Fibroblast of mammary gland (primary cell): ENCODE data around the gene CACNA2D1.
"Not testable (repeated sequence)": the region's sequence is repeated elsewhere in the genome, so short reads cannot be mapped to it uniquely, and the experiment has no call there.

Experiments
- DNase-seq: peaks from one replicate; pipeline ENCODE4 v3.0.0-alpha.2; 2010; ENCODE audit warnings: low read depth
- H3K4me3 ChIP-seq: 2 replicates; pipeline ENCODE4 v1.5.1; 2011; ENCODE audit warnings: low read depth, mild to moderate bottlenecking, low read length, moderate library complexity; ENCODE audit not compliant: control insufficient read depth
- CTCF ChIP-seq: conservative IDR thresholded peaks from 2 replicates; pipeline ENCODE4 v1.5.1; 2011; ENCODE audit warnings: low read depth, low read length, inconsistent platforms; ENCODE audit not compliant: control insufficient read depth, insufficient read depth

CACNA2D1 gene

GRCh38 chr7:82389876-82390275 is 53.7 kb downstream of the CACNA2D1 start:
- no peak overlapping the region for H3K4me3 ChIP-seq
- peak; percentile 16 for DNase-seq
- no peak for TF ChIP-seq CTCF

- no peak for TF ChIP-seq CTCF
- no peak overlapping the region for H3K4me3 ChIP-seq
- DNase-seq: peak; percentile 20
Measured at GRCh38 chr7:82388138-82388537, 55.4 kb downstream of the CACNA2D1 start.

GRCh38 chr7:82386571-82386970 is 57.0 kb downstream of the CACNA2D1 start:
- H3K4me3 ChIP-seq, DNase-seq: not testable (repeated sequence)

GRCh38 chr7:82384779-82385178 is 58.8 kb downstream of the CACNA2D1 start:
- no peak overlapping the region for H3K4me3 ChIP-seq
- DNase-seq: no peak
- no peak for TF ChIP-seq CTCF

GRCh38 chr7:82384051-82384464 is 59.5 kb downstream of the CACNA2D1 start:
- no peak for DNase-seq
- TF ChIP-seq CTCF: no peak
- H3K4me3 ChIP-seq: no peak overlapping the region

- H3K4me3 ChIP-seq: no peak overlapping the region
- TF ChIP-seq CTCF: no peak
Measured at GRCh38 chr7:82382276-82382675, 61.3 kb downstream of the CACNA2D1 start.

GRCh38 chr7:82376739-82377138 is 66.8 kb downstream of the CACNA2D1 start:
- TF ChIP-seq CTCF: no peak
- no peak overlapping the region for H3K4me3 ChIP-seq
- no peak for DNase-seq

More at GRCh38 chr7:82382276-82382675, 61.3 kb downstream of the CACNA2D1 start:
- DNase-seq: no peak

GRCh38 chr7:82375713-82376112 is 67.9 kb downstream of the CACNA2D1 start:
- TF ChIP-seq CTCF: no peak
- H3K4me3 ChIP-seq: no peak overlapping the region
- no peak for DNase-seq
